MM.1S (cell line): Measurements from ENCODE around the gene NALCN.

ENCODE experiments used
- EZH2 ChIP-seq: fragments of 300-600 bp; sonication (generic); optimal IDR thresholded peaks from 2 replicates; pipeline ENCODE3; 2017; ENCODE audit warnings: low read depth, mild to moderate bottlenecking, antibody characterized with exemption, low read length, mixed read lengths
- TF ChIP-seq, protein P1 (sequence below): fragments of 300-600 bp; sonication (generic); IDR thresholded peaks from 2 replicates; pipeline ENCODE4 v1.5.1; 2016; ENCODE audit warnings: antibody characterized with exemption, low read length, mixed read lengths

DNA sequence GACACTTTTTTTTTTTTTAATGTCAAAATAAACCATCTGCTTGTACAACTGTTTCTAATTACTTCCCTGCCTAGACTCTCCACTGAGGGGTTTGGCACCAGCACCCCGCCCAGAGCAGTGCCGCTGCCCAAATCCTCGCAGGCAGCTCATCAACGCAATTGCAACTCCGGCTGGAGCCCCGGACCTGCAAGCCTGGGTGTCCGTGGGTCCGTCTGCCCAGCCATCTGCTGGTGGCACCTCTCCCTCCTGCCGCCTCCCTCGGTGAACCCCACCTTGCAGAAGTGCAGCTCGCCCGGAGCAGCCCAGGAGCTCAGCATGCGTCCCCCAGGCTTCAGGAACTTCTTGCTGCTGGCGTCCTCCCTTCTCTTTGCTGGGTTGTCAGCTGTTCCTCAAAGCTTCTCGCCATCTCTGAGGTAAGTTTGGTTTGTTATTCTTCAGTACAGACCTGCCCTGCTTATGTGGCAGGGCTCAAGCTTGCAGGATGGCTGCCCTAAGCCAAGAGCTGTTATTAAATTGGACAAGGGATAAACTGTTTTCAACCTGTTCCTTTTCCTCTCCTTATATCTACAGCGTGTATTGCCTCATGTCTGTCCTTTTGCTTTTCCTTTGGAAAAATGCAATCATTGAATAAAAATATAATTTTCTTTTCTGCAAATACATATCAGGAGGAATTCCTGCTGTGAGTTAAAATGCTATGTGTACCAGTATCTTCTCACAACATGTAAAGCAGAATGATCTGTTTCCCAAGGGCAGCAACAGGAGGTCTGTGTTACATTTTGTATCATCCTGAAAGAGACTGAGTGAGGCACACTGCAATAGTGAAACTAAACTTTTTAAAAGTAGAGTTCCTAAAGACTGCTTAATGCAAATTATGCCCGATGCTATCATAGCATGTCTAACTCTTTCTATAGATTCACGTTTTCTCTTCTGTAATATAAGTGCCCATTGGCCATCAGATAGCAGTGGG, 36.5 kb upstream of the NALCN start, which contains the start of gene ITGBL1:
- TF ChIP-seq, protein P1, sequence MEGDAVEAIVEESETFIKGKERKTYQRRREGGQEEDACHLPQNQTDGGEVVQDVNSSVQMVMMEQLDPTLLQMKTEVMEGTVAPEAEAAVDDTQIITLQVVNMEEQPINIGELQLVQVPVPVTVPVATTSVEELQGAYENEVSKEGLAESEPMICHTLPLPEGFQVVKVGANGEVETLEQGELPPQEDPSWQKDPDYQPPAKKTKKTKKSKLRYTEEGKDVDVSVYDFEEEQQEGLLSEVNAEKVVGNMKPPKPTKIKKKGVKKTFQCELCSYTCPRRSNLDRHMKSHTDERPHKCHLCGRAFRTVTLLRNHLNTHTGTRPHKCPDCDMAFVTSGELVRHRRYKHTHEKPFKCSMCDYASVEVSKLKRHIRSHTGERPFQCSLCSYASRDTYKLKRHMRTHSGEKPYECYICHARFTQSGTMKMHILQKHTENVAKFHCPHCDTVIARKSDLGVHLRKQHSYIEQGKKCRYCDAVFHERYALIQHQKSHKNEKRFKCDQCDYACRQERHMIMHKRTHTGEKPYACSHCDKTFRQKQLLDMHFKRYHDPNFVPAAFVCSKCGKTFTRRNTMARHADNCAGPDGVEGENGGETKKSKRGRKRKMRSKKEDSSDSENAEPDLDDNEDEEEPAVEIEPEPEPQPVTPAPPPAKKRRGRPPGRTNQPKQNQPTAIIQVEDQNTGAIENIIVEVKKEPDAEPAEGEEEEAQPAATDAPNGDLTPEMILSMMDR, result no peak
- TF ChIP-seq EZH2, result no peak
